Islet precursor cell (in vitro differentiated cells): ENCODE results near the gene KRT33A.

Experiments
- DNase-seq: peaks from one replicate; pipeline ENCODE4 v3.0.0-alpha.2; 2018

KRT33A gene

GRCh38 chr17:41327411-41328120 lies 23.1 kb downstream of the KRT33A start:
- peak; percentile 51 for DNase-seq

DNA sequence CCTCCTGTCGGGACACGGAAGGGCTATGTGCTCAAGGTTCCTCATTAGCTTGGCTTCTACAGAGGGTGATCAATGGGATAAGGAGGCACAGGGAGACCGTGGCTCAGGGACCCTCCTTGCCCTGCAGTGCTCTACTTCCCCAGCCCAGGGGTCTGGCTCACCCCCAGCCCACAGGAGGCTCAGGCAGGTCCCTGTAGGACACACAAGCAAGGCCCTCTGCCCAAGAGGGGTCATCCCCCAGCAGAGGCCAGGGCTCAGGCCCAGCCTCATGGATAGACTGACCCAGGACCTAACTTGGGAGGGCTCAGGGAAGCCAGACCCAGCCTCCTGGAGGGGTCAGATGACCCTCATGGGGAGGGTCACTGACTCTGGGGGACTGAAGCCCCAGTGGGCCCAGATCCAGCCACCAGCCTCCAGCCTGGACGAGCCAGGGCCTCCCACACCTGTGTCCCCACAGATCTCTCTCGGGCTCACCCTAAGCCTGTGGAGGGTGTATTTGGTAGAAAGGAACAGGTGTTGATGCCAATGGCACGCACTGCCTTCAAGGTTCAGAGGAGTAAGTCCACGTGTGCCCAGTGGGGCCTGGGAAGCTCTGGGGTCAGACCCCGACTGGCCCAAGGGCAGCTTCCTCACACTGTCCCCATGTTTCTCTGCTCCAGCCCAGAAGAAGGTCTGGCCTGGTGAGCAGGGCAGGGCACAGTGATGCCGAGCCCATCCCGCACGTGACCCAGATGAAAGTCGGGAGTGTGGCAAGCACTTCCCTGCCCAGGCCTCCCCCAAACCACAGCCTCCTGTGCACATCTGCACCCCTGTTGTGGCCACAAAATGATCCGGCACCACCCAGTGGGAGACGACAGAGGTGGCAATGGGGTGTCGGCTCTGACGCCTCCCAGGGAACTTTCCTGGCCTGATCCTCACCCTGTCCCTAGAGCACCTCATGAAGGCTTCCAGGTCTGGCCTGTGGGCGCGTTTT lies 24.2 kb downstream of the KRT33A start:
- DNase-seq: peak; percentile 51

- DNase-seq: peak; percentile 42
These were observed 25.0 kb downstream of the KRT33A start for GRCh38 chr17:41325611-41326010.

DNA sequence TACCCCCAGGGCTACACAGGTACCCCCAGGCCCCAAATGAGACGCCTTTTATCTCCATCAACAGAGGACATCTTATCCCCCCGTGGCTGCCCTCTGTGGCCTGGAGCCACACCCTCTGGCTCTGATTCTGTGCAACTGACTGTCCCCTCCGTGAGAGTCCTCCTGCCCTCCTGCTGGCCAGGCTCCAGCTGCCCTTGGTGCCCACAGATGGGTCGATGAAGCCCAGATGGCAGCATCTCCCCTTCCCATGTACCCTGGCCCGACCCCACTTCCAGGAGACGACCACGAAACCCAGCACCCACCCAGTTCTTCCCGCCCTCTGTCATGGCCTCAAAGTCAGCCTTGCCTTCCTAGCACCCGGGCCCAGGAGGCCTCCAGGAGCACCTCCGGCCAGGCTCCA lies 25.5 kb downstream of the KRT33A start:
- peak; percentile 43 for DNase-seq

GRCh38 chr17:41324180-41325075 lies 26.2 kb downstream of the KRT33A start:
- DNase-seq: peak; percentile 75

GRCh38 chr17:41322903-41323895 lies 27.4 kb downstream of the KRT33A start:
- DNase-seq: peak; percentile 90

GRCh38 chr17:41322094-41322902 lies 28.3 kb downstream of the KRT33A start:
- peak; percentile 46 for DNase-seq

DNA sequence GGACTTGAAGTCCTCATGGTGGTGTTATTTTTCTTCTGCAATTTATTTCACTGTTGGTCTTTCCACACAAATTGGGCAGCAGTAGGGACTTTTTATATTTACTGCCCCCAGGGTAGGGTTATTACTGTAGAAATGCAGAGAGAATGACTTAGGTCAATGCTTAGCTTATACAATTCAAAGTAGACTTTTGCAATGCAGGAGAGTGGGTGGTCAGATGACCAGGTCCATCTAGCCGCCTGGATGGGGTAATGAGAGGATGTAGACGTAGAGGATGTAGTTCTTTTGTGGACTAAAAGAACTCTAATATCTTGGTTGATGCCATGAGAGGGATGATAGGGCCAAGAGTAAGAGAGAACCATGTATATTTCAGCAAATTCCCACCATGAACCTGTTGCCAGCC lies 32.4 kb downstream of the KRT33A start:
- peak; percentile 13 for DNase-seq

- peak; percentile 40 for DNase-seq
These were observed 34.7 kb downstream of the KRT33A start for GRCh38 chr17:41315814-41316445.

- DNase-seq: peak; percentile 46
These were observed 35.3 kb downstream of the KRT33A start, which contains the start of gene KRTAP17-1 for GRCh38 chr17:41315204-41315794. KRTAP17-1 (minus strand) TSS chr17:41315710; CDS start chr17:41315650, 60 bp downstream.

- DNase-seq: no peak
These were observed 39.5 kb downstream of the KRT33A start for GRCh38 chr17:41311111-41311510.

GRCh38 chr17:41308918-41309359 lies 41.7 kb downstream of the KRT33A start, which contains the start of gene KRTAP16-1:
KRTAP16-1 (minus strand) TSS chr17:41309309; CDS start chr17:41309253, 56 bp downstream.
- DNase-seq: no peak

GRCh38 chr17:41308251-41308917 lies 42.2 kb downstream of the KRT33A start:
- no peak for DNase-seq

DNA sequence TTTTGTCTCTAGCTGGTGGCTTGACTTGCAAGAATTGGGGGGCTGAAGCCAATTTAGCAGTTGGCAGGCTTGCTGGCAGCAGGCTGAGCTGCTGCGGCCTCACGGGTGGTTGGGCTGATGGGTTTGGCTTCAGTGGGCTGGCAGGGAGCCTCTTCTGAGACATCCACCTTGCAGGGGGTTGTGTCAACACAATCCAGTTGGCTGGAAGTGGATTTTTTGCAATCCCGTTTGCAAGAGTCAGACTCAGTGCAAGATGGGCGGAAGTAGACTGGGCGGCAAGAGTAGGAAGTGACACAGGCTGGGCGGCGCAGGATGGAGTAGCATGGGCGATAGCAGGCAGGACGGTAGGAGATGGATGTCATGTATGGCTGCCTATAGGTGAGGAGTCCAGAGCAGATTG lies 43.0 kb downstream of the KRT33A start:
- peak; percentile 49 for DNase-seq

DNA sequence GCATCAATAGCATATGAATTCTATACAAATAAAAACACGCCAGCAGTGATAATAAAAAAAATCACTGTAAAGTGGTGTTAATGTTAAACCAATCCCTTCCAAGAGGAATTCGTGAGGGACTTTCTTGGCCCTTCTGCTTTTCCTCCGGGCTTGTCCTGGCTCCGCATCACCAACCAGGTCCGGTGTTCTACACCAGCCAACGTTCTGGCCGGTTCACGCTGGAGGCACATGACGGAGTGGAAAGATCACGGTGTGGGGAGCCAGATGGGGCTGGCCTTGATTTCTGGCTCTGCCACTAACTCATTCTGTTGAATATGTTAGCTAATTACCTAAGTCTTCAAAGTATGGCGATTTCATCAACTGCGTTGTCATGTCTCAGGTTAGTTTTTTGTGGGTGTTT lies 46.5 kb downstream of the KRT33A start:
- no peak for DNase-seq

- no peak for DNase-seq
These were observed 47.6 kb downstream of the KRT33A start for GRCh38 chr17:41302981-41303380.

GRCh38 chr17:41301916-41302901 lies 48.4 kb downstream of the KRT33A start, which contains the start of gene KRTAP29-1:
KRTAP29-1 (minus strand) TSS chr17:41302851; CDS start chr17:41302851, 0 bp downstream.
- no peak for DNase-seq
